Measurements from ENCODE around the gene CABLES1.

Gene CABLES1

DNA sequence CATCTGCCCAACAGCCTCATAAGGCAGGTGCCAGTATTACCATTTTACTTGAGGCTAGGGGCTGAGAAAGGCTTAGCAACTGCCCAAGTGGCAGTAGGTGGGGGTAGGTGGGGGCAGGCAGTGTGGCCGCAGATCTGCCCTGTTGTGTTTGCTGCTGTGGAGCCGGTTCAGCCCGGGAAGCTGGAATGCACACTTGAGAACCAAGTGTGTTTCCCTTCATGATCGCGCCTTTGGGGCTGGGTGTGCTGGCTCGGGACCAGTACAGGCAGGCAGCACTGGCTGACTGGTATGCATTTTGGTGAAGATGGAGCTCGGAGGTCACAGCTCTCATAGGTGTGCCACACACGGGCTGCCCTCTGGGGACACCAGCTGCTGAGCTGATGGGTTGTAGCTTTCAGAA, 85.1 kb downstream of the CABLES1 start:
- no peak overlapping the region for H3K4me2 ChIP-seq (ENCODE audit: low read length)
- no peak overlapping the region for H4K8ac ChIP-seq (ENCODE audit: low read depth, low read length)
- H2BK5ac ChIP-seq (ENCODE audit: low read depth, low read length, poor library complexity) = no peak overlapping the region
- H3K14ac ChIP-seq (ENCODE audit: low read length) = no peak overlapping the region
- H3K23ac ChIP-seq (ENCODE audit: low read length) = no peak overlapping the region
- no peaks in the 10 kb centered on the region for H3K36me3 ChIP-seq (ENCODE audit: control insufficient read depth in 1 of 2, insufficient read depth in 2 of 2, low read length in 2 of 2)
- DNase-seq = no peak
- no peaks in the 10 kb centered on the region for H3K27me3 ChIP-seq (ENCODE audit: insufficient read depth, low read length)
- no peaks in the 10 kb centered on the region for H3K4me1 ChIP-seq (ENCODE audit: control insufficient read depth in 1 of 2, insufficient read depth in 2 of 2, low read length in 2 of 2)
- H3K9me3 ChIP-seq (ENCODE audit: insufficient read depth, low read depth, low read length) = no peaks in the 10 kb centered on the region
- H3K27ac ChIP-seq (ENCODE audit: low read depth, low read length) = no peak overlapping the region
- no peak overlapping the region for H4K12ac ChIP-seq (ENCODE audit: low read depth, low read length)
- no peak overlapping the region for H3K4me3 ChIP-seq (ENCODE audit: low read depth, low read length)
- no peak overlapping the region for H2BK12ac ChIP-seq (ENCODE audit: low read length)
- H3K18ac ChIP-seq (ENCODE audit: low read length) = no peak overlapping the region
- no peak overlapping the region for H3K9ac ChIP-seq (ENCODE audit: low read length)
- no peak overlapping the region for H4K91ac ChIP-seq (ENCODE audit: low read depth, low read length)
- H2AK5ac ChIP-seq (ENCODE audit: low read length) = no peak overlapping the region
- H3K79me2 ChIP-seq (ENCODE audit: control insufficient read depth, insufficient read depth, low read length, poor library complexity) = no peaks in the 10 kb centered on the region
- no peaks in the 10 kb centered on the region for H3K79me1 ChIP-seq (ENCODE audit: low read length)
- WGBS (ENCODE audit: extremely low coverage, insufficient coverage, insufficient read length) = no CpG with 5 or more reads among the region's 8 CpGs
- H3K4ac ChIP-seq (ENCODE audit: low read depth, low read length) = no peak overlapping the region
- no peak overlapping the region for H2AFZ ChIP-seq (ENCODE audit: insufficient read depth, low read length, poor library complexity)
- H2BK120ac ChIP-seq (ENCODE audit: insufficient read depth, low read length, poor library complexity) = no peak overlapping the region

DNA sequence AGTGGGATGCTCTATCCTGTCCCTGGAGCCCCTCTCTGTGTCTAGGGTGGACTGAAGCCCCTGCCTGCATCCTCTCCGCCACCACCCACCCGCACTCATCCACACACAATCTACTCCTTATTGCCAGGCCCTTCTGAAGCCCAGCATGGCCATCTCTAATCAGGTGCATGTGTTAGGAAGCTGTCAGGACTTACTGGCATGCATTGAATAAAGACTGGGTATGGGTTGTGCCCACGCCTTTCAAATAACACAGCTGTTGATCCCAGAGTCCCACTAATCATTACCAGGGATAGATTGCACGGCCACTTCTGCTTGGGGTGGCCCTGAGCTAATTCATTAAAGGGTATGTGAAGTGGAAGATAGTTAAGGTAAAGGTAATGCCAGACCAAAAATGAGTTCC, 88.4 kb downstream of the CABLES1 start:
- Histone ChIP-seq H3K4me2 (ENCODE audit: low read length) (no peak overlapping the region), H2BK12ac (ENCODE audit: low read length) (no peak overlapping the region), H2AK5ac (ENCODE audit: low read length) (no peak overlapping the region), H3K36me3 (ENCODE audit: control insufficient read depth in 1 of 2, insufficient read depth in 2 of 2, low read length in 2 of 2) (no peaks in the 10 kb centered on the region), H3K27me3 (ENCODE audit: insufficient read depth, low read length) (no peaks in the 10 kb centered on the region), H2AFZ (ENCODE audit: insufficient read depth, low read length, poor library complexity) (no peak overlapping the region), H3K79me1 (ENCODE audit: low read length) (no peaks in the 10 kb centered on the region), H3K4me1 (ENCODE audit: control insufficient read depth in 1 of 2, insufficient read depth in 2 of 2, low read length in 2 of 2) (peaks cover 2 to 4% of the 10 kb centered on the region in 2 experiments), H3K79me2 (ENCODE audit: control insufficient read depth, insufficient read depth, low read length, poor library complexity) (no peaks in the 10 kb centered on the region), H3K14ac (ENCODE audit: low read length) (no peak overlapping the region), H3K9me3 (ENCODE audit: insufficient read depth, low read depth, low read length) (no peaks in the 10 kb centered on the region), H4K91ac (ENCODE audit: low read depth, low read length) (no peak overlapping the region), H3K9ac (ENCODE audit: low read length) (no peak overlapping the region), H3K4ac (ENCODE audit: low read depth, low read length) (no peak overlapping the region), H4K8ac (ENCODE audit: low read depth, low read length) (no peak overlapping the region), H3K18ac (ENCODE audit: low read length) (no peak overlapping the region), H4K12ac (ENCODE audit: low read depth, low read length) (no peak overlapping the region), H3K23ac (ENCODE audit: low read length) (no peak overlapping the region), H3K4me3 (ENCODE audit: low read depth, low read length) (no peak overlapping the region), H3K27ac (ENCODE audit: low read depth, low read length) (no peak overlapping the region), H2BK5ac (ENCODE audit: low read depth, low read length, poor library complexity) (no peak overlapping the region), H2BK120ac (ENCODE audit: insufficient read depth, low read length, poor library complexity) (no peak overlapping the region)
- DNase-seq = no peak
- no CpG with 5 or more reads among the region's 4 CpGs for WGBS (ENCODE audit: extremely low coverage, insufficient coverage, insufficient read length)

DNA sequence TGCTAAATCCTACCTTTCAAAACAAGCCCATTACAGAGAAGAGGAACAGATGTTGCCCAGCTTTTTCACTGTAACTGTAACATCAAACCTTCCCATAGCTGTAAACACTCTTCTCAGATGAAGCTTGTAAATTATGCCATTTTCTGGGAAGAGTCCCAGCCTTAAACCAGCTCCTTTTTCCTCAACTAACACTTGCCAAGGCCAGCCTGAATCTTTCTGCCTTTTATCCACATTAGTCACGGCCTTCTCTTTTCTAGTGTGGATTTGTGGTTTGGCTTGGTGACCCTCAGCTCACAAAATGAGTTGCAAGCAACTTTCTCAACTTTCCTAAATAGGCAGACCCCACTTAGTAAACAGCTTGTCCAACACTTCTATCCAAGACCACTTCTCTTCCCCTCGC, 90.2 kb downstream of the CABLES1 start:
- H3K4me3 ChIP-seq (ENCODE audit: low read depth, low read length) = no peak overlapping the region
- H3K4ac ChIP-seq (ENCODE audit: low read depth, low read length) = no peak overlapping the region
- no peak overlapping the region for H3K9ac ChIP-seq (ENCODE audit: low read length)
- no peaks in the 10 kb centered on the region for H3K79me2 ChIP-seq (ENCODE audit: control insufficient read depth, insufficient read depth, low read length, poor library complexity)
- H3K14ac ChIP-seq (ENCODE audit: low read length) = no peak overlapping the region
- H2AFZ ChIP-seq (ENCODE audit: insufficient read depth, low read length, poor library complexity) = no peak overlapping the region
- no CpG with 5 or more reads among the region's 2 CpGs for WGBS (ENCODE audit: extremely low coverage, insufficient coverage, insufficient read length)
- H2AK5ac ChIP-seq (ENCODE audit: low read length) = no peak overlapping the region
- H3K4me2 ChIP-seq (ENCODE audit: low read length) = no peak overlapping the region
- H3K27me3 ChIP-seq (ENCODE audit: insufficient read depth, low read length) = no peaks in the 10 kb centered on the region
- H4K12ac ChIP-seq (ENCODE audit: low read depth, low read length) = no peak overlapping the region
- H3K27ac ChIP-seq (ENCODE audit: low read depth, low read length) = no peak overlapping the region
- H3K23ac ChIP-seq (ENCODE audit: low read length) = no peak overlapping the region
- DNase-seq = no peak
- H3K4me1 ChIP-seq (ENCODE audit: control insufficient read depth in 1 of 2, insufficient read depth in 2 of 2, low read length in 2 of 2) = peaks cover 2 to 4% of the 10 kb centered on the region in 2 experiments
- no peak overlapping the region for H4K91ac ChIP-seq (ENCODE audit: low read depth, low read length)
- H2BK12ac ChIP-seq (ENCODE audit: low read length) = no peak overlapping the region
- H3K18ac ChIP-seq (ENCODE audit: low read length) = no peak overlapping the region
- H2BK120ac ChIP-seq (ENCODE audit: insufficient read depth, low read length, poor library complexity) = no peak overlapping the region
- H4K8ac ChIP-seq (ENCODE audit: low read depth, low read length) = no peak overlapping the region
- no peaks in the 10 kb centered on the region for H3K9me3 ChIP-seq (ENCODE audit: insufficient read depth, low read depth, low read length)
- no peak overlapping the region for H2BK5ac ChIP-seq (ENCODE audit: low read depth, low read length, poor library complexity)
- no peaks in the 10 kb centered on the region for H3K79me1 ChIP-seq (ENCODE audit: low read length)
- H3K36me3 ChIP-seq (ENCODE audit: control insufficient read depth in 1 of 2, insufficient read depth in 2 of 2, low read length in 2 of 2) = no peaks in the 10 kb centered on the region

DNA sequence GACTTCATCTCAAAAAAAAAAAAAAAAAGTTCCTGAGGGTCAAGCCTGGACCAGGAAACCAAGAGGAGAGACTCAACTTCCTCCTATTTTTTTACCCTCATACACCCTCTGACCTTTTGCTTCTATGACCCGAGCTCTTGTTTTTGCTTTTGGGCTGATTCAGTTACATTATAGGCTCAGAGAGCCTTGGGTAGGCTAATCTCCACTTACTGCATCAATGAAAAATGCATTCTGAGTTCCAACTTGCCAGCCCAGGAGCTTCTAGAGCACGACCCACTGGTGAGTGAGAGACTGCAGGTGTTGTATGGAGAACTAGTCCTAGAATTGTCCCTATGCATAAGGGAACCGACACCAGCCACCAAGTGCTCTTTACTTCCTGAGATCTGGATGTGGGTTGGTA, 91.1 kb downstream of the CABLES1 start:
- DNase-seq = no peak
- Histone ChIP-seq H4K12ac (ENCODE audit: low read depth, low read length) (no peak overlapping the region), H3K27me3 (ENCODE audit: insufficient read depth, low read length) (no peaks in the 10 kb centered on the region), H3K18ac (ENCODE audit: low read length) (no peak overlapping the region), H2AFZ (ENCODE audit: insufficient read depth, low read length, poor library complexity) (no peak overlapping the region), H3K14ac (ENCODE audit: low read length) (no peak overlapping the region), H4K91ac (ENCODE audit: low read depth, low read length) (no peak overlapping the region), H3K4ac (ENCODE audit: low read depth, low read length) (no peak overlapping the region), H3K4me3 (ENCODE audit: low read depth, low read length) (no peak overlapping the region), H3K4me1 (ENCODE audit: control insufficient read depth in 1 of 2, insufficient read depth in 2 of 2, low read length in 2 of 2) (peaks cover 5 to 7% of the 10 kb centered on the region in 2 experiments), H3K4me2 (ENCODE audit: low read length) (no peak overlapping the region), H3K79me2 (ENCODE audit: control insufficient read depth, insufficient read depth, low read length, poor library complexity) (no peaks in the 10 kb centered on the region), H3K23ac (ENCODE audit: low read length) (no peak overlapping the region), H2AK5ac (ENCODE audit: low read length) (no peak overlapping the region), H3K27ac (ENCODE audit: low read depth, low read length) (no peak overlapping the region), H4K8ac (ENCODE audit: low read depth, low read length) (no peak overlapping the region), H3K9me3 (ENCODE audit: insufficient read depth, low read depth, low read length) (no peaks in the 10 kb centered on the region), H3K9ac (ENCODE audit: low read length) (no peak overlapping the region), H2BK5ac (ENCODE audit: low read depth, low read length, poor library complexity) (no peak overlapping the region), H3K79me1 (ENCODE audit: low read length) (peaks cover 2% of the 10 kb centered on the region), H3K36me3 (ENCODE audit: control insufficient read depth in 1 of 2, insufficient read depth in 2 of 2, low read length in 2 of 2) (no peaks in the 10 kb centered on the region), H2BK120ac (ENCODE audit: insufficient read depth, low read length, poor library complexity) (no peak overlapping the region), H2BK12ac (ENCODE audit: low read length) (no peak overlapping the region)
- WGBS (ENCODE audit: extremely low coverage, insufficient coverage, insufficient read length) = no CpG with 5 or more reads among the region's 3 CpGs
